Common myeloid progenitor, CD34-positive (primary cell): Measurements from ENCODE around the gene STX17.

Experiments used
- CTCF ChIA-PET: fragments of 350-600 bp; sonication (Branson Sonifier 250); formaldehyde crosslinking; loops from one replicate; lab custom pipeline; 2021; ENCODE audit warnings: antibody characterized with exemption; lab: Charles Lee
- POLR2A ChIA-PET: fragments of 350-600 bp; sonication (Branson Sonifier 250); formaldehyde crosslinking; loops from one replicate; lab custom pipeline; 2021; ENCODE audit warnings: antibody characterized with exemption; lab: Charles Lee
- DNase-seq, 3 donors: peaks; one replicate each; pipeline versions ENCODE4 v3.0.0 to v3.0.0-alpha.2; 2013
- H3K27ac ChIP-seq, 2 experiments: 1 replicate in 1 of 2; 2 replicates in 1 of 2; pipeline ENCODE4 v1.7.0; 2013; ENCODE audit warnings: inconsistent platforms in 2 of 2, low read length in 2 of 2, mild to moderate bottlenecking in 2 of 2, low read depth in 1 of 2, moderate library complexity in 1 of 2; ENCODE audit not compliant: severe bottlenecking in 2 of 2, insufficient read depth in 1 of 2, poor library complexity in 1 of 2
- H3K27me3 ChIP-seq, 5 experiments: replicated peaks in 2 of 5; 1 replicate in 3 of 5; 2 replicates in 2 of 5; pipeline versions ENCODE4 v1.6.1 to v1.7.0; 2013; ENCODE audit warnings: low read length in 4 of 5, mild to moderate bottlenecking in 2 of 5, moderate library complexity in 2 of 5, inconsistent platforms in 1 of 5; ENCODE audit not compliant: insufficient read depth in 5 of 5, control insufficient read depth in 4 of 5
- H3K36me3 ChIP-seq, 4 experiments: 1 replicate in 2 of 4; 2 replicates in 2 of 4; pipeline versions ENCODE4 v1.6.1 to v1.7.0; 2013; ENCODE audit warnings: low read length in 3 of 4, control low read depth in 1 of 4, mild to moderate bottlenecking in 1 of 4; ENCODE audit not compliant: control insufficient read depth in 4 of 4, insufficient read depth in 4 of 4
- H3K4me1 ChIP-seq, 4 experiments: 1 replicate in 3 of 4; 2 replicates in 1 of 4; pipeline versions ENCODE4 v1.6.1 to v1.7.1; 2013; ENCODE audit warnings: low read length in 3 of 4, mild to moderate bottlenecking in 3 of 4, control low read depth in 1 of 4, inconsistent platforms in 1 of 4, moderate library complexity in 1 of 4; ENCODE audit not compliant: control insufficient read depth in 4 of 4, insufficient read depth in 4 of 4; ENCODE audit errors: control extremely low read depth in 1 of 4
- H3K4me3 ChIP-seq, 7 experiments: 1 replicate in 4 of 7; 2 replicates in 3 of 7; pipeline versions ENCODE4 v1.5.1 to v1.7.0; 2013; ENCODE audit warnings: mild to moderate bottlenecking in 7 of 7, low read length in 6 of 7, moderate library complexity in 6 of 7, inconsistent platforms in 2 of 7, low read depth in 2 of 7, control low read depth in 1 of 7; ENCODE audit not compliant: insufficient read depth in 4 of 7, control insufficient read depth in 1 of 7; ENCODE audit errors: extremely low read depth in 1 of 7
- H3K9me3 ChIP-seq, 5 experiments: 1 replicate in 4 of 5; 2 replicates in 1 of 5; pipeline versions ENCODE4 v1.6.1 to v1.7.1; 2013; ENCODE audit warnings: low read length in 4 of 5, mild to moderate bottlenecking in 2 of 5, inconsistent platforms in 1 of 5, low read depth in 1 of 5, moderate library complexity in 1 of 5; ENCODE audit not compliant: control insufficient read depth in 4 of 5, insufficient read depth in 2 of 5; ENCODE audit errors: control extremely low read depth in 1 of 5
- WGBS: methylation state at CpG from one replicate; pipeline ENCODE4 v1.1.5; 2013; ENCODE audit not compliant: insufficient coverage; 5-methylcytosine and 5-hydroxymethylcytosine counted together

The STX17 gene

GRCh38 chr9:99876190-99876589, 30.3 kb upstream of the STX17 start:
- Histone ChIP-seq H3K4me1 (no peaks in the 10 kb centered on the region), H3K9me3 (peaks cover 0 to 9% (median 2%) of the 10 kb centered on the region in 5 experiments), H3K4me3 (no peak overlapping the region), H3K27me3 (no peaks in the 10 kb centered on the region), H3K27ac (no peak overlapping the region), H3K36me3 (no peaks in the 10 kb centered on the region)
- peak in 1 of 3 donors; percentile 22 for DNase-seq
- POLR2A ChIA-PET = no interaction called here
- no CpG with 5 or more reads among the region's 2 CpGs for WGBS
- CTCF ChIA-PET = interaction anchor here (1.0 to 1.2 kb wide), 2 partner anchors 19 to 34 kb away, joined by 3 to 5 read pairs; no protein-coding TSS in a partner anchor

DNA sequence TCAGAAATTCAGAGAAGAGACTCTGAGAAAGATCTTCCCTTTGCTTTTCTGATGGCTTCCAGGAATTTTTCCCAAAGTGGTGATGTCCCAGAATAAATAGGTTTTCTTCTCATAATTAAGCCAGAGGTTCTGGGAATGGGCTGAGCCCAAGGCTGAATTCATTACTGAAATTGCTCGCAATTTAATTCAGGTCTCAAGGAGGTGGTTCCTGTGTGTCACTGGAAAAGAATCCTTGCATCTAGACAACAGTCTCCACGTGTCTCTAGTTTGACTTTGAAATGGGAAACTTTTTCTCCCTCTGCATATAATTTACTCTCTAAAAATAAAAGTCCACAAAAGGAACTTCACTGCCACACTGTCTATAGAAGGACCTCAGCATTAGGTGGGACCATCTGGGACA, 27.8 kb upstream of the STX17 start:
- Histone ChIP-seq H3K27me3 (no peaks in the 10 kb centered on the region), H3K9me3 (peaks cover 0 to 9% (median 2%) of the 10 kb centered on the region in 5 experiments), H3K4me1 (no peaks in the 10 kb centered on the region), H3K36me3 (no peaks in the 10 kb centered on the region), H3K4me3 (no peak overlapping the region), H3K27ac (no peak overlapping the region)
- WGBS = 86% methylated on average over 1 of the region's 2 CpGs
- DNase-seq = no peak
- ChIA-PET CTCF (no interaction called here), POLR2A (no interaction called here)

DNA sequence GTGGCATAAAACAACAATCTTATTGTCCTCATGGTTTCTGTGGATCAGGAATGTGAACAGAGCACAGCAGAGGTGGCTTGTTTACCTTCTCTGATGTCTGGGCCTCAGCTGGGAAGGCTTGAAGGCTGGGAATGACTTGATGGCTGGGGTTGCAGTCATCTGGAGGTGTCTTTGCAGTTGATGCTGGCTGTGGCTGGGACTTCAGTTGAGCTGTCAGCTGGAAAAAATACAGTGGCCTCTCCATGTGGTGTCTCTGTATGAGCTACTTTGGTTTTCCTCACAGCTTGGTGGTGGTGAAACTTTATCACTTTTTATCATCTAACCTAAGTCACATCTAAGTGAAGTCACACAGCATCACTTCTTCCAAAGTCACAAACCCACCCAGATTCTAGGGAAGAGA, 24.7 kb upstream of the STX17 start:
- CTCF ChIA-PET = no interaction called here
- H3K4me1 ChIP-seq = peaks cover 0 to 11% (median 6%) of the 10 kb centered on the region in 4 experiments
- H3K27ac ChIP-seq = no peak overlapping the region
- H3K9me3 ChIP-seq = no peaks in the 10 kb centered on the region
- no peaks in the 10 kb centered on the region for H3K36me3 ChIP-seq
- no peak overlapping the region for H3K4me3 ChIP-seq
- DNase-seq = no peak
- H3K27me3 ChIP-seq = no peaks in the 10 kb centered on the region
- POLR2A ChIA-PET = no interaction called here

DNA sequence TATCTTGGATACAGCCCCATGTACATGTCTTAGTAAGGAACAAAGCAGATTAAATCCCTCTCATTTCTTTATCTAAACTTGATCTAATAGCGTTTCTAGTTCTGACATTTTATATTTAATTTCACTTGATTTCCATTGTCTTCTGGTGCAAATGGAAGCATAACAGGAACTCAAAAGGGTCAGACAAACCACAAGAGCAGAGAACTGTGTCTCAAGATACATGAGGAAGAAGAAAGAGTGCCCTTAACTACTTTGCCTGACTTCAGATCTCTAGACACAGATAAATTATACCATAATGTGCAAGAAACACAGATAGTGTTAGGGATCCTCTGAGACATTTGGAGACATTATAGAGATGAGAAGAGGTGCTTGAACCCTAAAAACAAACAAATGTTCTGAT, 20.7 kb upstream of the STX17 start:
- H3K4me1 ChIP-seq = peaks cover 0 to 11% (median 6%) of the 10 kb centered on the region in 4 experiments
- H3K27me3 ChIP-seq = no peaks in the 10 kb centered on the region
- H3K9me3 ChIP-seq = no peaks in the 10 kb centered on the region
- WGBS = no CpG with 5 or more reads among the region's 1 CpG
- ChIA-PET POLR2A (no interaction called here), CTCF (interaction anchor here (0.7 to 1.1 kb wide), 2 partner anchors 29 to 109 kb away, joined by 3 read pairs; no protein-coding TSS in a partner anchor)
- no peak overlapping the region for H3K27ac ChIP-seq
- DNase-seq = peak; percentile 5 to 58 (median 43)
- no peak overlapping the region for H3K4me3 ChIP-seq
- H3K36me3 ChIP-seq = peaks cover 0 to 2% (median 0%) of the 10 kb centered on the region in 4 experiments

GRCh38 chr9:99889120-99889519, 17.3 kb upstream of the STX17 start:
- Histone ChIP-seq H3K4me3 (no peak overlapping the region), H3K27me3 (no peaks in the 10 kb centered on the region), H3K36me3 (peaks cover 0 to 2% (median 0%) of the 10 kb centered on the region in 4 experiments), H3K4me1 (peaks cover 0 to 11% (median 6%) of the 10 kb centered on the region in 4 experiments), H3K9me3 (no peaks in the 10 kb centered on the region), H3K27ac (no peak overlapping the region)
- POLR2A ChIA-PET = no interaction called here
- 100% methylated on average over 1 of the region's 1 CpG for WGBS
- CTCF ChIA-PET = interaction anchor here (2.4 kb wide), 1 partner anchor 16 kb away, joined by 7 read pairs; the partner anchor contains the start of gene STX17
- DNase-seq = no peak

DNA sequence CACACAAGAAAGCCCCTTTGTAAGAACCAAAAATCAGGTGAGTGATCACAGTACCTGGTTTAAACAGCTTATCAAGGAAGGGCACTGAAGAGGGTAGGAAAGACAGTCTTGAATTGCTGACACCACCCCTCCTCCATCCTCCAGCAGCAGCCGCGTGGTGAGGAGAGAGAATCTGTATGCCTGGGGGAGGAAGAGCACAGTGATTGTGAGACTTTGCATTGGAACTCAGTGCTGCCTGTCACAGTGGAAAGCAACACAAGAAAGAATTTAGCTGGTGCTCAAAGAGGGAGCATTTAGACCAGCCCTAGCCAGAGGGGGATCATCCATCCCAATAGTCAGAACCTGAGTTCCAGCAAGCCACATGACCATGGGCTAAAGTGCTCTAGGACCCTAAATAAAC, 11.6 kb upstream of the STX17 start:
- ChIA-PET POLR2A (no interaction called here), CTCF (interaction anchor here (4.2 kb wide), 1 partner anchor 11 kb away, joined by 15 read pairs; the partner anchor contains the start of gene STX17)
- no CpG with 5 or more reads among the region's 2 CpGs for WGBS
- no peaks in the 10 kb centered on the region for H3K36me3 ChIP-seq
- H3K27ac ChIP-seq = no peak overlapping the region
- H3K4me1 ChIP-seq = no peaks in the 10 kb centered on the region
- no peak overlapping the region for H3K4me3 ChIP-seq
- DNase-seq = no peak
- H3K27me3 ChIP-seq = no peaks in the 10 kb centered on the region
- H3K9me3 ChIP-seq = no peaks in the 10 kb centered on the region

DNA sequence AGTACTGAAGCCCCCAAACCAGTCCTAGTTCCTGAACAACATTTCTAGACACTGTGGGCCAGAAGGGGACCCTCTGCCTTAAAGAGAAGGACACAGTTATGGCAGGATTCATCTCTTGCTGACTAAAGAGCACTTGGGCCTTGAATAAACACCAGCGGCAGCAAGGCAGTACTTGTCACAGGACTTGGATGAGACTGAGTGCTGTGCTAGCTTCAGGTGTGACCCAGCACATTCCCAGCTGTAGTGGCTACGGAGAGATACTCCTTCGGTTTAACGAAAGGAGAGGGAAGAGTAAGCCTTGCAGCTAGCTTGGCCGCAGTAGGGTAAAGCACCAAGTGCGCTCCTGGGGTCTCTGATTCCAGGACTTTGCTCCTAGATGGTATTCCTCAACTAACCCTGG, 10.9 kb upstream of the STX17 start:
- ChIA-PET POLR2A (no interaction called here), CTCF (interaction anchor here (4.2 kb wide), 1 partner anchor 10 kb away, joined by 15 read pairs; the partner anchor contains the start of gene STX17)
- no peaks in the 10 kb centered on the region for H3K9me3 ChIP-seq
- H3K4me3 ChIP-seq = no peak overlapping the region
- no peak overlapping the region for H3K27ac ChIP-seq
- 97% methylated on average over 6 of the region's 6 CpGs for WGBS
- no peaks in the 10 kb centered on the region for H3K4me1 ChIP-seq
- no peak for DNase-seq
- H3K36me3 ChIP-seq = no peaks in the 10 kb centered on the region
- no peaks in the 10 kb centered on the region for H3K27me3 ChIP-seq
